OCI-LY1 (cell line): Measurements from ENCODE around the gene EPHB2.

Source experiments
- CTCF ChIP-seq: fragments of 200-600 bp; sonication (generic), shearing (Covaris generic); IDR thresholded peaks from 2 replicates; pipeline ENCODE4 v1.5.1; 2017; ENCODE audit warnings: mild to moderate bottlenecking, antibody characterized with exemption, low read length, moderate library complexity, mixed read lengths
- EZH2 ChIP-seq: fragments of 200-600 bp; sonication (generic), shearing (Covaris generic); IDR thresholded peaks from 2 replicates; pipeline ENCODE4 v1.8.0; 2017; ENCODE audit warnings: borderline replicate concordance, mixed run types, mild to moderate bottlenecking, antibody characterized with exemption, low read length, moderate library complexity, mixed read lengths

- peak; percentile 49 for TF ChIP-seq CTCF
- no peak for TF ChIP-seq EZH2
Observed at GRCh38 chr1:22673486-22674409, 36.9 kb upstream of the EPHB2 start.
